Hepatocyte (in vitro differentiated cells): Measurements from ENCODE around the gene OR9A2. TPM values are rescaled to one million over a fixed set of nuclear protein-coding genes. Genes with fewer than 3 reads are reported as not detected.
A peak's percentile ranks its signal among the peaks of the same experiment; 100 is the strongest.

ENCODE experiments used
- DNase-seq: peaks from one replicate; pipeline ENCODE4 v3.0.0-alpha.2; 2016; ENCODE audit warnings: low spot score
- H2AFZ ChIP-seq: fragments of 200-600 bp; sonication (generic); 2 replicates; pipeline ENCODE4 v1.6.0; 2016; ENCODE audit warnings: antibody characterized with exemption, mild to moderate bottlenecking
- H3K27ac ChIP-seq: fragments of 200-600 bp; sonication (generic); 2 replicates; pipeline ENCODE4 v1.5.1; 2016; ENCODE audit warnings: mild to moderate bottlenecking
- H3K27me3 ChIP-seq: fragments of 200-600 bp; sonication (generic); 2 replicates; pipeline ENCODE4 v1.6.1; 2016
- H3K36me3 ChIP-seq: fragments of 200-600 bp; sonication (generic); replicated peaks from 2 replicates; pipeline ENCODE4 v1.5.1; 2016; ENCODE audit warnings: low read depth; ENCODE audit not compliant: insufficient read depth
- H3K4me1 ChIP-seq: fragments of 200-600 bp; sonication (generic); 2 replicates; pipeline ENCODE4 v1.5.1; 2016; ENCODE audit warnings: mild to moderate bottlenecking, moderate library complexity; ENCODE audit not compliant: insufficient read depth
- H3K4me2 ChIP-seq: fragments of 200-600 bp; sonication (generic); 2 replicates; pipeline ENCODE4 v1.6.0; 2016
- H3K4me3 ChIP-seq: fragments of 200-600 bp; sonication (generic); 2 replicates; pipeline ENCODE4 v1.5.1; 2016; ENCODE audit warnings: mild to moderate bottlenecking
- H3K79me2 ChIP-seq: fragments of 200-600 bp; sonication (generic); 2 replicates; pipeline ENCODE4 v1.6.0; 2017; ENCODE audit warnings: mild to moderate bottlenecking
- H3K9me2 ChIP-seq: fragments of 200-600 bp; sonication (generic); replicated peaks from 2 replicates; pipeline ENCODE4 v1.6.0; 2017; ENCODE audit warnings: mild to moderate bottlenecking; ENCODE audit not compliant: insufficient read depth
- H3K9me3 ChIP-seq: fragments of 200-600 bp; sonication (generic); 2 replicates; pipeline ENCODE4 v1.5.1; 2016; ENCODE audit warnings: low read depth, mild to moderate bottlenecking
- H4K20me1 ChIP-seq: fragments of 200-600 bp; sonication (generic); 2 replicates; pipeline ENCODE4 v1.6.0; 2016; ENCODE audit warnings: mild to moderate bottlenecking; ENCODE audit not compliant: insufficient read depth, poor library complexity, severe bottlenecking
- CTCF ChIP-seq: fragments of 200-600 bp; sonication (generic); IDR thresholded peaks from 2 replicates; pipeline ENCODE4 v1.5.1; 2016; ENCODE audit warnings: antibody characterized with exemption, mild to moderate bottlenecking; ENCODE audit not compliant: poor library complexity
- EZH2 ChIP-seq: fragments of 200-600 bp; sonication (generic); IDR thresholded peaks from 2 replicates; pipeline ENCODE4 v1.6.1; 2016; ENCODE audit warnings: antibody characterized with exemption, mild to moderate bottlenecking, borderline replicate concordance
- EZH2phosphoT487 ChIP-seq: fragments of 200-600 bp; sonication (generic); IDR thresholded peaks from one replicate; pipeline ENCODE4 v1.6.1; 2018; ENCODE audit warnings: antibody characterized with exemption, mild to moderate bottlenecking, low read depth, moderate library complexity; ENCODE audit not compliant: unreplicated experiment, severe bottlenecking
- WGBS: methylation state at CpG from one replicate; pipeline ENCODE4 v1.1.6; 2016; ENCODE audit warnings: low lambda C conversion rate; ENCODE audit errors: missing lambda C conversion rate; 5-methylcytosine and 5-hydroxymethylcytosine counted together
- polyA plus RNA-seq: library from polyadenylated mRNA; unstranded; fragments of >200 nt; fragmentation: Nextera tagmentation; extraction: Ambion mirVana; gene quantifications from 2 replicates; pipeline ENCODE4 v1.2.1, GENCODE V29; 2016
- total RNA-seq: library from RNA; depleted of rRNA; stranded (reverse); fragments of >200 nt; gene quantifications from 2 replicates; pipeline ENCODE4 v1.2.3, GENCODE V29; 2014

OR9A2 gene
- total and polyA plus RNA-seq, 2 experiments from 2014 or later: not detected

GRCh38 chr7:143013473-143013872 lies 13.5 kb downstream of the OR9A2 start:
- Histone ChIP-seq H3K36me3 (no peaks in the 10 kb centered on the region), H4K20me1 (no peaks in the 10 kb centered on the region), H3K4me2 (peak overlapping the region; percentile 0), H3K9me2 (no peaks in the 10 kb centered on the region), H3K27ac (peak overlapping the region; percentile 78), H3K79me2 (no peaks in the 10 kb centered on the region), H3K4me3 (no peak overlapping the region), H3K9me3 (no peaks in the 10 kb centered on the region), H3K27me3 (no peaks in the 10 kb centered on the region), H2AFZ (no peak overlapping the region), H3K4me1 (peaks cover 22% of the 10 kb centered on the region)
- TF ChIP-seq EZH2 (no peak), CTCF (no peak), EZH2phosphoT487 (no peak)
- 74% methylated on average over 1 of the region's 1 CpG for WGBS
- DNase-seq: peak; percentile 25

- WGBS: 91% methylated on average over 4 of the region's 4 CpGs
- no peaks in the 10 kb centered on the region for H4K20me1 ChIP-seq
- no peaks in the 10 kb centered on the region for H3K27me3 ChIP-seq
- H3K4me3 ChIP-seq: no peak overlapping the region
- peak overlapping the region; percentile 78 for H3K27ac ChIP-seq
- no peak for TF ChIP-seq EZH2
- TF ChIP-seq EZH2phosphoT487: no peak
- TF ChIP-seq CTCF: no peak
- H3K79me2 ChIP-seq: no peaks in the 10 kb centered on the region
- no peak overlapping the region for H3K4me2 ChIP-seq
- peaks cover 22% of the 10 kb centered on the region for H3K4me1 ChIP-seq
- H2AFZ ChIP-seq: no peak overlapping the region
- DNase-seq: no peak
- H3K9me2 ChIP-seq: no peaks in the 10 kb centered on the region
- H3K36me3 ChIP-seq: no peaks in the 10 kb centered on the region
- H3K9me3 ChIP-seq: no peaks in the 10 kb centered on the region
Measured at GRCh38 chr7:143012409-143012808, 14.5 kb downstream of the OR9A2 start.

DNA sequence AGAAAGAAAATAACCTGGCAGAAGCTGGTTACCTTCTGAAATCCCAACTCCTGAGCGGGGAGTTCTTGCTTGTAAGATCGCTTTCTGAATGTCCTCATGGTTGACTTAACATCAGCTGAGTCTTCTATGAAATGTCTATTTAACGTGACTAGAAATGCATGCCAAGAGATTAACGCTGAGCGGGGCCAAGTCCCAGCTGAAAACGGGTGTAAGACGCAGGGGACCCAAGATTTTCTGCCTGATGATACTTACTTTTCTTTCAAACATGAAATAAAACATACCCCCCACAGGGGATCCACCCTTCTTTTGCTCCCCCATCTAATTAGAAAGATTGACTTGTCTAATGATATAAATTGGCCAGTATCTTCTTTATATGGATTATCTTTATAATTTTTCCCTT lies 14.9 kb downstream of the OR9A2 start:
- H2AFZ ChIP-seq: no peak overlapping the region
- 92% methylated on average over 7 of the region's 7 CpGs for WGBS
- peaks cover 22% of the 10 kb centered on the region for H3K4me1 ChIP-seq
- H3K36me3 ChIP-seq: no peaks in the 10 kb centered on the region
- TF ChIP-seq EZH2 (no peak), EZH2phosphoT487 (no peak), CTCF (no peak)
- H3K27me3 ChIP-seq: no peaks in the 10 kb centered on the region
- H3K4me2 ChIP-seq: no peak overlapping the region
- no peaks in the 10 kb centered on the region for H3K79me2 ChIP-seq
- no peak overlapping the region for H3K4me3 ChIP-seq
- no peaks in the 10 kb centered on the region for H4K20me1 ChIP-seq
- no peak overlapping the region for H3K27ac ChIP-seq
- no peaks in the 10 kb centered on the region for H3K9me2 ChIP-seq
- DNase-seq: no peak
- H3K9me3 ChIP-seq: no peaks in the 10 kb centered on the region
